OCI-LY1 (cell line): Measurements from ENCODE around the gene FKBP4.

ENCODE experiments used
- EZH2 ChIP-seq: fragments of 200-600 bp; sonication (generic), shearing (Covaris generic); IDR thresholded peaks from 2 replicates; pipeline ENCODE4 v1.8.0; 2017; ENCODE audit warnings: borderline replicate concordance, mixed run types, mild to moderate bottlenecking, antibody characterized with exemption, low read length, moderate library complexity, mixed read lengths
- TF ChIP-seq, protein P1 (sequence below): fragments of 200-600 bp; sonication (generic), shearing (Covaris generic); IDR thresholded peaks from 2 replicates; pipeline ENCODE4 v1.5.1; 2017; ENCODE audit warnings: mild to moderate bottlenecking, antibody characterized with exemption, low read length, moderate library complexity, mixed read lengths

DNA sequence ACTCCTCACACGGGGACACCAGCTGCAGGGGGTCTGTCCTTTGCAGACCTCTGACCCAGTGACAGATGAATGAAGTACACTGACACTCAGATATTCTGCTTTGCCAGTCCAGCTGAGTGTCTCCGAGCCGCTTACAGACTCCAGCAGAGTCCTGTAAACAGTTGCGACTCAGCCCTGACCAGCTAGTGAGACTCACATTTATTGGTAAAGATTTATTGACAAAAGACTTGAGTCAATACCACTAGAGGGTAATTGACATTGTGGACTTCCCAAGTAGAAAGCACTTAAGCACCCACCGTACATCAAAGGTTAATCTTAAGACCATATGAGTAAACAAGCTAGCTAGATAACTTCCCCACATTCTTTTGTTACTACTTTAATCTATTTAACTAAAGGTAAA is 9.8 kb upstream of the FKBP4 start:
- TF ChIP-seq, protein P1, sequence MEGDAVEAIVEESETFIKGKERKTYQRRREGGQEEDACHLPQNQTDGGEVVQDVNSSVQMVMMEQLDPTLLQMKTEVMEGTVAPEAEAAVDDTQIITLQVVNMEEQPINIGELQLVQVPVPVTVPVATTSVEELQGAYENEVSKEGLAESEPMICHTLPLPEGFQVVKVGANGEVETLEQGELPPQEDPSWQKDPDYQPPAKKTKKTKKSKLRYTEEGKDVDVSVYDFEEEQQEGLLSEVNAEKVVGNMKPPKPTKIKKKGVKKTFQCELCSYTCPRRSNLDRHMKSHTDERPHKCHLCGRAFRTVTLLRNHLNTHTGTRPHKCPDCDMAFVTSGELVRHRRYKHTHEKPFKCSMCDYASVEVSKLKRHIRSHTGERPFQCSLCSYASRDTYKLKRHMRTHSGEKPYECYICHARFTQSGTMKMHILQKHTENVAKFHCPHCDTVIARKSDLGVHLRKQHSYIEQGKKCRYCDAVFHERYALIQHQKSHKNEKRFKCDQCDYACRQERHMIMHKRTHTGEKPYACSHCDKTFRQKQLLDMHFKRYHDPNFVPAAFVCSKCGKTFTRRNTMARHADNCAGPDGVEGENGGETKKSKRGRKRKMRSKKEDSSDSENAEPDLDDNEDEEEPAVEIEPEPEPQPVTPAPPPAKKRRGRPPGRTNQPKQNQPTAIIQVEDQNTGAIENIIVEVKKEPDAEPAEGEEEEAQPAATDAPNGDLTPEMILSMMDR: no peak
- no peak for TF ChIP-seq EZH2
